Measurements from ENCODE around the gene ESCO1.

ESCO1 gene

GRCh38 chr18:21575656-21576055 lies 24.8 kb downstream of the ESCO1 start:
- no peaks in the 10 kb centered on the region for H3K27me3 ChIP-seq (ENCODE audit: control insufficient read depth in 1 of 2, insufficient read depth in 2 of 2, low read length in 2 of 2)
- H3K27ac ChIP-seq (ENCODE audit: low read length) = no peak overlapping the region
- peaks cover 2 to 13% of the 10 kb centered on the region in 2 donors for H3K36me3 ChIP-seq (ENCODE audit: control insufficient read depth in 2 of 2, insufficient read depth in 2 of 2, low read length in 2 of 2)
- H3K9me3 ChIP-seq (ENCODE audit: control insufficient read depth in 2 of 2, low read length in 2 of 2) = no peaks in the 10 kb centered on the region
- no peak overlapping the region for H3K9ac ChIP-seq (ENCODE audit: low read length in 2 of 2)
- no peak overlapping the region for H3K4me3 ChIP-seq (ENCODE audit: low read length in 2 of 2)
- no peaks in the 10 kb centered on the region for H3K4me1 ChIP-seq (ENCODE audit: control insufficient read depth, insufficient read depth, low read length)

GRCh38 chr18:21571772-21572171 lies 28.7 kb downstream of the ESCO1 start:
- H3K36me3 ChIP-seq (ENCODE audit: control insufficient read depth in 2 of 2, insufficient read depth in 2 of 2, low read length in 2 of 2) = peaks cover 2 to 17% of the 10 kb centered on the region in 2 donors
- no peaks in the 10 kb centered on the region for H3K4me1 ChIP-seq (ENCODE audit: control insufficient read depth, insufficient read depth, low read length)
- H3K9ac ChIP-seq (ENCODE audit: low read length in 2 of 2) = no peak overlapping the region
- no peaks in the 10 kb centered on the region for H3K27me3 ChIP-seq (ENCODE audit: control insufficient read depth in 1 of 2, insufficient read depth in 2 of 2, low read length in 2 of 2)
- no peaks in the 10 kb centered on the region for H3K9me3 ChIP-seq (ENCODE audit: control insufficient read depth in 2 of 2, low read length in 2 of 2)
- no peak overlapping the region for H3K4me3 ChIP-seq (ENCODE audit: low read length in 2 of 2)
- H3K27ac ChIP-seq (ENCODE audit: low read length) = no peak overlapping the region

GRCh38 chr18:21559195-21559594 lies 41.3 kb downstream of the ESCO1 start:
- peaks cover 11 to 16% of the 10 kb centered on the region in 2 donors for H3K36me3 ChIP-seq (ENCODE audit: control insufficient read depth in 2 of 2, insufficient read depth in 2 of 2, low read length in 2 of 2)
- H3K9me3 ChIP-seq (ENCODE audit: control insufficient read depth in 2 of 2, low read length in 2 of 2) = no peaks in the 10 kb centered on the region
- no peak overlapping the region for H3K9ac ChIP-seq (ENCODE audit: low read length in 2 of 2)
- no peak overlapping the region for H3K4me3 ChIP-seq (ENCODE audit: low read length in 2 of 2)
- no peaks in the 10 kb centered on the region for H3K4me1 ChIP-seq (ENCODE audit: control insufficient read depth, insufficient read depth, low read length)
- H3K27ac ChIP-seq (ENCODE audit: low read length) = no peak overlapping the region
- H3K27me3 ChIP-seq (ENCODE audit: control insufficient read depth in 1 of 2, insufficient read depth in 2 of 2, low read length in 2 of 2) = no peaks in the 10 kb centered on the region

GRCh38 chr18:21557607-21558253 lies 42.8 kb downstream of the ESCO1 start:
- H3K9ac ChIP-seq (ENCODE audit: low read length in 2 of 2) = no peak overlapping the region
- H3K4me3 ChIP-seq (ENCODE audit: low read length in 2 of 2) = no peak overlapping the region
- no peaks in the 10 kb centered on the region for H3K9me3 ChIP-seq (ENCODE audit: control insufficient read depth in 2 of 2, low read length in 2 of 2)
- H3K27ac ChIP-seq (ENCODE audit: low read length) = no peak overlapping the region
- no peaks in the 10 kb centered on the region for H3K27me3 ChIP-seq (ENCODE audit: control insufficient read depth in 1 of 2, insufficient read depth in 2 of 2, low read length in 2 of 2)
- H3K36me3 ChIP-seq (ENCODE audit: control insufficient read depth in 2 of 2, insufficient read depth in 2 of 2, low read length in 2 of 2) = peaks cover 4 to 6% of the 10 kb centered on the region in 2 donors
- H3K4me1 ChIP-seq (ENCODE audit: control insufficient read depth, insufficient read depth, low read length) = no peaks in the 10 kb centered on the region

GRCh38 chr18:21550510-21550970 lies 50.0 kb downstream of the ESCO1 start:
- no peak overlapping the region for H3K4me3 ChIP-seq (ENCODE audit: low read length in 2 of 2)
- no peak overlapping the region for H3K9ac ChIP-seq (ENCODE audit: low read length in 2 of 2)
- H3K27ac ChIP-seq (ENCODE audit: low read length) = no peak overlapping the region
- H3K36me3 ChIP-seq (ENCODE audit: control insufficient read depth in 2 of 2, insufficient read depth in 2 of 2, low read length in 2 of 2) = peaks cover 3 to 6% of the 10 kb centered on the region in 2 donors
- H3K4me1 ChIP-seq (ENCODE audit: control insufficient read depth, insufficient read depth, low read length) = no peaks in the 10 kb centered on the region
- no peaks in the 10 kb centered on the region for H3K27me3 ChIP-seq (ENCODE audit: control insufficient read depth in 1 of 2, insufficient read depth in 2 of 2, low read length in 2 of 2)
- no peaks in the 10 kb centered on the region for H3K9me3 ChIP-seq (ENCODE audit: control insufficient read depth in 2 of 2, low read length in 2 of 2)

- Histone ChIP-seq H3K4me1 (ENCODE audit: control insufficient read depth, insufficient read depth, low read length) (no peaks in the 10 kb centered on the region), H3K9ac (ENCODE audit: low read length in 2 of 2) (no peak overlapping the region), H3K9me3 (ENCODE audit: control insufficient read depth in 2 of 2, low read length in 2 of 2) (no peaks in the 10 kb centered on the region), H3K27ac (ENCODE audit: low read length) (no peak overlapping the region), H3K4me3 (ENCODE audit: low read length in 2 of 2) (no peak overlapping the region), H3K27me3 (ENCODE audit: control insufficient read depth in 1 of 2, insufficient read depth in 2 of 2, low read length in 2 of 2) (no peaks in the 10 kb centered on the region), H3K36me3 (ENCODE audit: control insufficient read depth in 2 of 2, insufficient read depth in 2 of 2, low read length in 2 of 2) (peaks cover 2 to 7% of the 10 kb centered on the region in 2 donors)
Measured at GRCh38 chr18:21548647-21549046, 51.9 kb downstream of the ESCO1 start.

- no peaks in the 10 kb centered on the region for H3K9me3 ChIP-seq (ENCODE audit: control insufficient read depth in 2 of 2, low read length in 2 of 2)
- no peak overlapping the region for H3K9ac ChIP-seq (ENCODE audit: low read length in 2 of 2)
- H3K27ac ChIP-seq (ENCODE audit: low read length) = no peak overlapping the region
- H3K27me3 ChIP-seq (ENCODE audit: control insufficient read depth in 1 of 2, insufficient read depth in 2 of 2, low read length in 2 of 2) = no peaks in the 10 kb centered on the region
- H3K36me3 ChIP-seq (ENCODE audit: control insufficient read depth in 2 of 2, insufficient read depth in 2 of 2, low read length in 2 of 2) = peaks cover 2 to 4% of the 10 kb centered on the region in 2 donors
- H3K4me3 ChIP-seq (ENCODE audit: low read length in 2 of 2) = no peak overlapping the region
- H3K4me1 ChIP-seq (ENCODE audit: control insufficient read depth, insufficient read depth, low read length) = no peaks in the 10 kb centered on the region
Measured at GRCh38 chr18:21546423-21546822, 54.1 kb downstream of the ESCO1 start.

- H3K27me3 ChIP-seq (ENCODE audit: control insufficient read depth in 1 of 2, insufficient read depth in 2 of 2, low read length in 2 of 2) = no peaks in the 10 kb centered on the region
- no peak overlapping the region for H3K27ac ChIP-seq (ENCODE audit: low read length)
- H3K36me3 ChIP-seq (ENCODE audit: control insufficient read depth in 2 of 2, insufficient read depth in 2 of 2, low read length in 2 of 2) = peaks cover 6 to 12% of the 10 kb centered on the region in 2 donors
- H3K4me1 ChIP-seq (ENCODE audit: control insufficient read depth, insufficient read depth, low read length) = no peaks in the 10 kb centered on the region
- H3K9me3 ChIP-seq (ENCODE audit: control insufficient read depth in 2 of 2, low read length in 2 of 2) = no peaks in the 10 kb centered on the region
- no peak overlapping the region for H3K9ac ChIP-seq (ENCODE audit: low read length in 2 of 2)
- H3K4me3 ChIP-seq (ENCODE audit: low read length in 2 of 2) = no peak overlapping the region
Measured at GRCh38 chr18:21538230-21538629, 62.3 kb downstream of the ESCO1 start.

GRCh38 chr18:21534327-21534726 lies 66.2 kb downstream of the ESCO1 start:
- no peaks in the 10 kb centered on the region for H3K27me3 ChIP-seq (ENCODE audit: control insufficient read depth in 1 of 2, insufficient read depth in 2 of 2, low read length in 2 of 2)
- H3K27ac ChIP-seq (ENCODE audit: low read length) = no peak overlapping the region
- H3K9ac ChIP-seq (ENCODE audit: low read length in 2 of 2) = no peak overlapping the region
- peaks cover 18 to 19% of the 10 kb centered on the region in 2 donors for H3K36me3 ChIP-seq (ENCODE audit: control insufficient read depth in 2 of 2, insufficient read depth in 2 of 2, low read length in 2 of 2)
- no peak overlapping the region for H3K4me3 ChIP-seq (ENCODE audit: low read length in 2 of 2)
- no peaks in the 10 kb centered on the region for H3K4me1 ChIP-seq (ENCODE audit: control insufficient read depth, insufficient read depth, low read length)
- H3K9me3 ChIP-seq (ENCODE audit: control insufficient read depth in 2 of 2, low read length in 2 of 2) = no peaks in the 10 kb centered on the region

GRCh38 chr18:21526463-21526862 lies 74.0 kb downstream of the ESCO1 start:
- H3K4me3 ChIP-seq (ENCODE audit: low read length in 2 of 2) = no peak overlapping the region
- no peak overlapping the region for H3K27ac ChIP-seq (ENCODE audit: low read length)
- no peaks in the 10 kb centered on the region for H3K27me3 ChIP-seq (ENCODE audit: control insufficient read depth in 1 of 2, insufficient read depth in 2 of 2, low read length in 2 of 2)
- no peaks in the 10 kb centered on the region for H3K4me1 ChIP-seq (ENCODE audit: control insufficient read depth, insufficient read depth, low read length)
- H3K9me3 ChIP-seq (ENCODE audit: control insufficient read depth in 2 of 2, low read length in 2 of 2) = no peaks in the 10 kb centered on the region
- H3K36me3 ChIP-seq (ENCODE audit: control insufficient read depth in 2 of 2, insufficient read depth in 2 of 2, low read length in 2 of 2) = peaks cover 10 to 17% of the 10 kb centered on the region in 2 donors
- H3K9ac ChIP-seq (ENCODE audit: low read length in 2 of 2) = no peak overlapping the region

GRCh38 chr18:21525916-21526315 lies 74.6 kb downstream of the ESCO1 start:
- Histone ChIP-seq H3K9ac (ENCODE audit: low read length in 2 of 2) (no peak overlapping the region), H3K27ac (ENCODE audit: low read length) (no peak overlapping the region), H3K27me3 (ENCODE audit: control insufficient read depth in 1 of 2, insufficient read depth in 2 of 2, low read length in 2 of 2) (no peaks in the 10 kb centered on the region), H3K36me3 (ENCODE audit: control insufficient read depth in 2 of 2, insufficient read depth in 2 of 2, low read length in 2 of 2) (peaks cover 6 to 12% of the 10 kb centered on the region in 2 donors), H3K9me3 (ENCODE audit: control insufficient read depth in 2 of 2, low read length in 2 of 2) (no peaks in the 10 kb centered on the region), H3K4me3 (ENCODE audit: low read length in 2 of 2) (no peak overlapping the region), H3K4me1 (ENCODE audit: control insufficient read depth, insufficient read depth, low read length) (no peaks in the 10 kb centered on the region)

Data from stomach smooth muscle (tissue), 2 donors.